Kidney epithelial cell (primary cell): Measurements from ENCODE around the gene MKS1. TPM values are rescaled to one million over a fixed set of nuclear protein-coding genes. Genes with fewer than 3 reads are reported as not detected.

Experiments
- DNase-seq: peaks from one replicate; pipeline ENCODE4 v3.0.0-alpha.2; 2010; ENCODE audit warnings: low read depth
- H3K27me3 ChIP-seq: 2 replicates; pipeline ENCODE4 v1.6.0; 2011; ENCODE audit warnings: low read length; ENCODE audit not compliant: control insufficient read depth, insufficient read depth
- H3K36me3 ChIP-seq: 2 replicates; pipeline ENCODE4 v1.5.1; 2011; ENCODE audit warnings: low read length; ENCODE audit not compliant: control insufficient read depth, insufficient read depth
- H3K4me3 ChIP-seq: 2 replicates; pipeline ENCODE4 v1.5.1; 2011; ENCODE audit warnings: low read depth, mild to moderate bottlenecking, control low read depth, low read length
- total RNA-seq: library from RNA; depleted of rRNA; stranded (reverse); fragments of >200 nt; gene quantifications from 2 replicates; pipeline ENCODE4 v1.2.3, GENCODE V29; 2015
- TF ChIP-seq, protein P1 (sequence below): IDR thresholded peaks from 2 replicates; pipeline ENCODE4 v1.5.1; 2011; ENCODE audit warnings: mild to moderate bottlenecking, moderate library complexity, low read length, control low read depth, inconsistent platforms; ENCODE audit not compliant: insufficient read depth, poor library complexity, severe bottlenecking

Gene MKS1
- total RNA-seq, 1 donor from 2014 or later, result 17.5 TPM

DNA sequence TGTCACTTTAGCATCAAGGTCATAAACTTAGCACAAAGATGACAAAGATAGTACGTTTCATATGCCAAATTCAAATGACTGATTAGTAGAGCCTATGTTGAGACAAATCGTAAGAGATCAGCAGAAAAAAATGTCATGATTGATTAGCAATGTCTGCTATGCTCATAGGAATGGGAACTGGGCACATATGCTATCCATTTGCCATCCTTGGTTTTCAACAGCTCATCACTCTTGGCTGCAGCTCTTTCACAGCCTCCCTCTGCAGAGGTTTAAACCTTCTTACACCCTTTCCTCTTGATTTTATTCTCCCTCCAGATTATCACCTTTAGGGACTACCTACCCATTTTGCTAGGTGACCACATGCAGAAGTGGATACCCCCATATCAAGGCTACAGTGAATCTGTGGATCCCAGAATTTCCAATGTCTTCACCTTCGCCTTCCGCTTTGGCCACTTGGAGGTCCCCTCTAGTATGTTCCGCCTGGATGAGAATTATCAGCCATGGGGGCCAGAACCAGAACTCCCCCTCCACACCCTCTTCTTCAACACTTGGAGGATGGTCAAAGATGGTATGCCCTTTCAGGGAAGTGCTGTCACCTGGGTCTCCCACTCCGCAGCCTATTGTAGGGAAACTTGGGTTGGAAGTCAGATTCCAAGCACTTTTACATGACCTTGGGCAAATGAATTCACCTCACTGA, 45.5 kb upstream of the MKS1 start:
- Histone ChIP-seq H3K36me3 (no peaks in the 10 kb centered on the region), H3K27me3 (peaks cover 6% of the 10 kb centered on the region)
- no peak for DNase-seq

DNA sequence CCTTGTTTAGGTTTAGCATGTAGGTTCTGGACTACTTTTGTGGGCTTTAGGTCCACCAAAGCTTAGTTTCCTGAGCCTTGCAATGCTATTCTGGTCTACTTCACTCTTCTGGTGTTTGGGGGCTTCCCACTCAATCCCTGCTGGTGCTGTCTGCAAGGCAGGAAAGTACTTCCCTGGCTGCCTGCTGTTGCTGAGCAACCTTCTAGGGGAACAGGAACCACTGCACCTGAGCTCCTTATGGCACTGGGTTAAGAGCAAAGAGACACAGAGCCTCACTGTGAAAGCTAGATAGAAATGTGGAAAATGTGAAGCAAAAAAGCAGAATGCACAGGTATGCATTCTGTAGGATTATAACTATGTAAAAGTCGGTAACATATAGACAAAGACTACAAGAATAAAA, 44.7 kb upstream of the MKS1 start:
- H3K27me3 ChIP-seq, result peaks cover 6% of the 10 kb centered on the region
- TF ChIP-seq, protein P1, sequence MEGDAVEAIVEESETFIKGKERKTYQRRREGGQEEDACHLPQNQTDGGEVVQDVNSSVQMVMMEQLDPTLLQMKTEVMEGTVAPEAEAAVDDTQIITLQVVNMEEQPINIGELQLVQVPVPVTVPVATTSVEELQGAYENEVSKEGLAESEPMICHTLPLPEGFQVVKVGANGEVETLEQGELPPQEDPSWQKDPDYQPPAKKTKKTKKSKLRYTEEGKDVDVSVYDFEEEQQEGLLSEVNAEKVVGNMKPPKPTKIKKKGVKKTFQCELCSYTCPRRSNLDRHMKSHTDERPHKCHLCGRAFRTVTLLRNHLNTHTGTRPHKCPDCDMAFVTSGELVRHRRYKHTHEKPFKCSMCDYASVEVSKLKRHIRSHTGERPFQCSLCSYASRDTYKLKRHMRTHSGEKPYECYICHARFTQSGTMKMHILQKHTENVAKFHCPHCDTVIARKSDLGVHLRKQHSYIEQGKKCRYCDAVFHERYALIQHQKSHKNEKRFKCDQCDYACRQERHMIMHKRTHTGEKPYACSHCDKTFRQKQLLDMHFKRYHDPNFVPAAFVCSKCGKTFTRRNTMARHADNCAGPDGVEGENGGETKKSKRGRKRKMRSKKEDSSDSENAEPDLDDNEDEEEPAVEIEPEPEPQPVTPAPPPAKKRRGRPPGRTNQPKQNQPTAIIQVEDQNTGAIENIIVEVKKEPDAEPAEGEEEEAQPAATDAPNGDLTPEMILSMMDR, result no peak
- no peak overlapping the region for H3K4me3 ChIP-seq
- DNase-seq, result no peak
- H3K36me3 ChIP-seq, result no peaks in the 10 kb centered on the region

More for the DNA sequence above, 45.5 kb upstream of the MKS1 start:
- TF ChIP-seq, protein P1, result no peak
- H3K4me3 ChIP-seq, result no peak overlapping the region

DNA sequence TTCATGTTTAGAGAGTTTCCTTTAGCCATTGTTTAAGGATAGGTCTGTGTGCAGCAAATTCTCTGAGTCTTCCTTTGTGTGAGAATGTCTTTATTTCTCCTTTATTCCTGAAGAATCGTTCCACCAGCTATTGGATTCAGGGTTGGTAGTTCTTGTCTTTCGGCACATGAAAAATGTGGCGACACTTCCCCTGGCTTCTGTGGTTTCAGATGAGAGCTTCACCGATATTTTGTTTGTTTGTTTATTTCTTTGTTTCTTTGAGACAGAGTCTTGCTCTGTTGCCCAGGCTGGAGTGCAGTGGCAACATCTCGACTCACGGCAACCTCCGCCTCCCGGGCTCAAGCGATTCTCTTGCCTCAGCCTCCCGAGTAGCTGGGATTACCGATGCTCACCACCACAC, 43.1 kb upstream of the MKS1 start:
- TF ChIP-seq, protein P1, result no peak
- Histone ChIP-seq H3K36me3 (no peaks in the 10 kb centered on the region), H3K4me3 (no peak overlapping the region), H3K27me3 (peaks cover 6% of the 10 kb centered on the region)
- DNase-seq, result no peak

DNA sequence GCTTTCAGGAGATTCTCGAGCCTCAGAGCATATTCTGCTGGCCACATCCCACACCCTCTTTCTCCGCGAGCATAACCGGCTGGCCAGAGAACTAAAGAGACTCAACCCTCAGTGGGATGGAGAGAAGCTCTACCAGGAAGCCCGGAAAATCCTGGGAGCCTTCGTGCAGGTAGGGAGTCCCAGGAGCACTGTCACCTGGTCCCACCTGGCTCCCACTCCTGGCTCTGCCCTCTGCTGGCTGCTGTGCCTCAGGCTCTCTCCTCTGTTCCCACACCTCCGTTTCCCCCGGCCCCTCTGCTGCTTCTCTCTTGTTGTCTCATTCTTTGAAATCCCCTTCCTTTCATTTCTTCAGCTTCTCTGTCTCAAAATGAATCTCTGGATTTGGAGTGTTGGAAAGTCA, 35.7 kb upstream of the MKS1 start:
- Histone ChIP-seq H3K36me3 (no peaks in the 10 kb centered on the region), H3K4me3 (no peak overlapping the region), H3K27me3 (peaks cover 17% of the 10 kb centered on the region)
- no peak for DNase-seq
- TF ChIP-seq, protein P1, result peak; percentile 31

DNA sequence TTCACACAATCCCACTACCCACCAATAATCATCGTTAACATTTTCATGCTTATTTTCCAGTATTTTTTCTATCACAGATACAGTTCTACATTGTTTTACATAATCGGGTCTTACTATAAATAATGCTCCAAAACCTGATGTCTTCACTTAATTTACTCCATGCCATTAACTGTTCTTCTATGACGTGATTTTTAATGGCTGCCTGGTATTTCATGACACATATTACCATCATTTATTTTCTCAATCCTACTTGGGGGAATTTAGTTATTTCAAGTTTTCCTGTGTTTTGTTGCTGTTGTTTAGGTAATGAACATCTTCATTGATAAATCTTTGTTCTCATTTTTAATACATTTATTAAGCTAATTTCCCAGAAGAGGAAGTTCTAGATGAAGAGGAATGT, 34.0 kb upstream of the MKS1 start:
- TF ChIP-seq, protein P1, result no peak
- Histone ChIP-seq H3K4me3 (no peak overlapping the region), H3K27me3 (peaks cover 28% of the 10 kb centered on the region), H3K36me3 (no peaks in the 10 kb centered on the region)
- no peak for DNase-seq

DNA sequence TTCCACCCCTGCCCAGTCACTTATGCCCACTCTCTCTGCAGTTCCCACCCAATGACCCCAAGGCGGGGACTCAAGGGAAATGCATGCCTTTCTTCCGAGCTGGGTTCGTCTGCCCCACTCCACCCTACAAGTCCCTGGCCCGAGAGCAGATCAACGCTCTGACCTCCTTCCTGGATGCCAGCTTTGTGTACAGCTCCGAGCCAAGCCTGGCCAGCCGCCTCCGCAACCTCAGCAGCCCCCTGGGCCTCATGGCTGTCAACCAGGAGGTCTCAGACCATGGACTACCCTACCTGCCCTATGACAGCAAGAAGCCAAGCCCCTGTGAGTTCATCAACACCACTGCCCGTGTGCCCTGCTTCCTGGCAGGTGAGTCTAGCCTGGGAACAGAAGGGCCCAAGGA, 33.1 kb upstream of the MKS1 start:
- H3K4me3 ChIP-seq, result no peak overlapping the region
- H3K27me3 ChIP-seq, result peaks cover 28% of the 10 kb centered on the region
- TF ChIP-seq, protein P1, result no peak
- H3K36me3 ChIP-seq, result no peaks in the 10 kb centered on the region
- DNase-seq, result no peak
